Tibial nerve (tissue), 4 donors: ENCODE data around the gene RGS16. TPM values are rescaled to one million over a fixed set of nuclear protein-coding genes. Genes with fewer than 3 reads are reported as not detected.

ENCODE experiments used
- DNase-seq, 2 donors: peaks; one replicate each; pipeline ENCODE4 v3.0.0-alpha.2; 2019; ENCODE audit warnings: low spot score in 2 of 2
- H3K27ac ChIP-seq, 4 donors: fragments of 200-600 bp; sonication (generic) in 3 of 4; one replicate each; pipeline ENCODE4 v1.5.1; 2017 to 2019; ENCODE audit warnings: mild to moderate bottlenecking in 1 of 4
- H3K27me3 ChIP-seq, 2 donors: fragments of 200-600 bp; sonication (generic) in 1 of 2; one replicate each; pipeline versions ENCODE4 v1.5.1 to v1.6.0; 2017 to 2019
- H3K36me3 ChIP-seq, 3 donors: fragments of 200-600 bp; sonication (generic); one replicate each; pipeline ENCODE4 v1.5.1; 2018 to 2019
- H3K4me1 ChIP-seq, 4 donors: fragments of 200-600 bp; sonication (generic) in 3 of 4; one replicate each; pipeline ENCODE4 v1.5.1; 2017 to 2019
- H3K4me3 ChIP-seq, 4 donors: fragments of 200-600 bp; sonication (generic) in 3 of 4; one replicate each; pipeline ENCODE4 v1.5.1; 2017 to 2019; ENCODE audit warnings: mild to moderate bottlenecking in 1 of 4, moderate library complexity in 1 of 4
- H3K9me3 ChIP-seq, 4 donors: fragments of 200-600 bp; sonication (generic) in 3 of 4; one replicate each; pipeline ENCODE4 v1.5.1; 2017 to 2019
- EP300 ChIP-seq, 2 donors: sonication (generic); formaldehyde crosslinking; IDR thresholded peaks; one replicate each; pipeline ENCODE4 v1.6.1; 2017; ENCODE audit warnings: antibody characterized with exemption in 2 of 2, mild to moderate bottlenecking in 1 of 2
- POLR2A ChIP-seq, 2 donors: fragments of 450-650 bp; IDR thresholded peaks; one replicate each; pipeline ENCODE4 v1.6.1; 2017; ENCODE audit warnings: antibody characterized with exemption in 2 of 2, mild to moderate bottlenecking in 2 of 2, moderate library complexity in 2 of 2
- WGBS, 2 donors: methylation state at CpG; one replicate each; pipeline ENCODE4 v1.1.5; 2018; 5-methylcytosine and 5-hydroxymethylcytosine counted together
- total RNA-seq, 4 donors: library from RNA; depleted of rRNA; stranded (reverse); fragments of >200 nt; gene quantifications; one replicate each; pipeline ENCODE4 v1.1.0, GENCODE V29; 2016
- TF ChIP-seq, protein P1 (sequence below), 5 experiments: fragments of 200-600 bp in 3 of 5; fragments of 450-650 bp in 2 of 5; sonication (generic) in 3 of 5; IDR thresholded peaks; one replicate each; pipeline ENCODE4 v1.5.1; 2016 to 2019; ENCODE audit warnings: antibody characterized with exemption in 5 of 5, mild to moderate bottlenecking in 3 of 5, moderate library complexity in 2 of 5

The RGS16 gene
- total RNA-seq, 4 donors from 2014 or later, result 0.78 to 2.1 (median 1.2) TPM

DNA sequence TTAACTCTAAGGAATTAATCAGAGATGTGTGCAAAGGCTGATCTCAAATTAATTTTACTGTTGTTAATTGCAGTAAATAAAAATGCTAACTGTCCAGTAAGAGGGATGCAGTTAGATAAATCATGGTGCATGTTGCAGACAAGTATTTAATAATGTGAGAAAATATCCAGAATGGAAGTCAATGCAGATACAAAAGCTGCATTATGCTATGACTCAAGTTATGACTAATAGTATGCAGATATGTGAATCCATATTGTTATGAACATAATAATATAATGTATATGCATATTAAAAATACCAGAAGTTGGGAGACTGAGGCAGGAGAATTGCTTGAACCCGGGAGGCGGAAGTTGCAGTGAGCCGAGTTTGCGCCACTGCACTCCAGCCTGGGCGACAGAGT is 36.6 kb downstream of the RGS16 start:
- no peak overlapping the region for H3K27ac ChIP-seq
- H3K36me3 ChIP-seq, result peaks cover 0 to 4% (median 0%) of the 10 kb centered on the region in 3 donors
- H3K4me1 ChIP-seq, result no peaks in the 10 kb centered on the region
- no peak for DNase-seq
- H3K4me3 ChIP-seq, result no peak overlapping the region
- WGBS, 2 donors, result 90 to 91% methylated on average over 5 of the region's 5 CpGs
- TF ChIP-seq POLR2A (IDR thresholded peaks at IDR 0.05), result no peak
- TF ChIP-seq, protein P1, sequence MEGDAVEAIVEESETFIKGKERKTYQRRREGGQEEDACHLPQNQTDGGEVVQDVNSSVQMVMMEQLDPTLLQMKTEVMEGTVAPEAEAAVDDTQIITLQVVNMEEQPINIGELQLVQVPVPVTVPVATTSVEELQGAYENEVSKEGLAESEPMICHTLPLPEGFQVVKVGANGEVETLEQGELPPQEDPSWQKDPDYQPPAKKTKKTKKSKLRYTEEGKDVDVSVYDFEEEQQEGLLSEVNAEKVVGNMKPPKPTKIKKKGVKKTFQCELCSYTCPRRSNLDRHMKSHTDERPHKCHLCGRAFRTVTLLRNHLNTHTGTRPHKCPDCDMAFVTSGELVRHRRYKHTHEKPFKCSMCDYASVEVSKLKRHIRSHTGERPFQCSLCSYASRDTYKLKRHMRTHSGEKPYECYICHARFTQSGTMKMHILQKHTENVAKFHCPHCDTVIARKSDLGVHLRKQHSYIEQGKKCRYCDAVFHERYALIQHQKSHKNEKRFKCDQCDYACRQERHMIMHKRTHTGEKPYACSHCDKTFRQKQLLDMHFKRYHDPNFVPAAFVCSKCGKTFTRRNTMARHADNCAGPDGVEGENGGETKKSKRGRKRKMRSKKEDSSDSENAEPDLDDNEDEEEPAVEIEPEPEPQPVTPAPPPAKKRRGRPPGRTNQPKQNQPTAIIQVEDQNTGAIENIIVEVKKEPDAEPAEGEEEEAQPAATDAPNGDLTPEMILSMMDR (IDR thresholded peaks at IDR 0.05), result no peak
- no peak for TF ChIP-seq EP300 (IDR thresholded peaks at IDR 0.05)
- H3K9me3 ChIP-seq, result peaks cover 0 to 2% (median 0%) of the 10 kb centered on the region in 4 donors
- no peaks in the 10 kb centered on the region for H3K27me3 ChIP-seq

DNA sequence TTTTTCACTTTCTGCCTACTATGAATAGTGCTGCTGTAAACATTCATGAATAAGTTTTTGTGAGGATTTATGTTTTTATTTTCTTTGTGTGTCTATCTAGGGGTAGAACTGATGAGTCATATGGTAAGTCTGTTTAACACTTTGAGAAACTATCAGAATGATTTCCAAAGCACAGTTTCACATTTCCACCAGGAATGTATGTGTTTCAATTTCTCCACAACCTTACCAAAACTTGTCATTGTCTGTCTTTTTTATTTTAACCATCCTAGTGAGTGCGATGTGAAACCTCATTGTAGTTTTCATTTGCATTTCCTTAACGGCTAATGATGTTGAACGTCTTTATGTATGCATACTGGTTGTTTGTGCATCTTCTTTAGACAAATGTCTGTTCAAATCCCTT is 38.7 kb downstream of the RGS16 start:
- no peaks in the 10 kb centered on the region for H3K27me3 ChIP-seq
- no peak overlapping the region for H3K4me3 ChIP-seq
- TF ChIP-seq EP300 (IDR thresholded peaks at IDR 0.05), result no peak
- TF ChIP-seq POLR2A (IDR thresholded peaks at IDR 0.05), result no peak
- TF ChIP-seq, protein P1 (IDR thresholded peaks at IDR 0.05), result no peak
- WGBS, 2 donors, result 74 to 92% methylated on average over 3 of the region's 3 CpGs
- no peaks in the 10 kb centered on the region for H3K4me1 ChIP-seq
- H3K36me3 ChIP-seq, result no peaks in the 10 kb centered on the region
- DNase-seq, result no peak
- no peak overlapping the region for H3K27ac ChIP-seq
- H3K9me3 ChIP-seq, result peaks cover 0 to 2% (median 0%) of the 10 kb centered on the region in 4 donors

DNA sequence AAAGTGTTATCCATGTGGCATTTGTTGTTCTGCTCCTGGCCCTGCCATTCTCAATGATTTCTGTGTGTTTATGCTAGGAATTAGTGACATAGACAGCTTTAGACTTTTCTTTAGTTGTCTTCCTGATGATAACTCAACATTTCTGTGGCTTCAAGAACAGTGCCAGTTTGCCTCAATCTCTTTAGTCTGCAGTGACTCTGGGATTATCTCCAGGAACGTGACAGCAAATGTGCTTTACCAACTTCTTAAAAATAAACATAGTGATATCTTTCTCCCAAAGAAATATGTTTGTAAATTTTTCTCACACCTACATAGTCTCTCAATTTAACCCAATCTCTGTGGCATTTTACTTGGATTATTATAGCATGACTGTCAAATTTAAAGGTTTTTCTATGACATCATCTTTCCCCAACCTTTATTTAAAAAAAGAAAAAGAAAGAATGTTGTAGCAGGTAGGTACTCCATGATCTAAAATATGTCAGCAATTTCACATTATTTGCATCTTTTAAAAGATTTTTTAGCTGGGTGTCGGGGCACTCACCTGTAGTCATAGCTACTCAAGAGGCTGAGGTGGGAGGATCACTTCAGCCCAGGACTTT is 39.7 kb downstream of the RGS16 start:
- no peaks in the 10 kb centered on the region for H3K27me3 ChIP-seq
- DNase-seq, result no peak
- no peaks in the 10 kb centered on the region for H3K36me3 ChIP-seq
- peaks cover 0 to 2% (median 0%) of the 10 kb centered on the region in 4 donors for H3K9me3 ChIP-seq
- WGBS, 2 donors, result 83 to 90% methylated on average over 2 of the region's 2 CpGs
- no peak overlapping the region for H3K27ac ChIP-seq
- no peak overlapping the region for H3K4me3 ChIP-seq
- H3K4me1 ChIP-seq, result no peaks in the 10 kb centered on the region
- TF ChIP-seq, protein P1 (IDR thresholded peaks at IDR 0.05), result no peak
- TF ChIP-seq POLR2A (IDR thresholded peaks at IDR 0.05) (no peak), EP300 (IDR thresholded peaks at IDR 0.05) (no peak)

DNA sequence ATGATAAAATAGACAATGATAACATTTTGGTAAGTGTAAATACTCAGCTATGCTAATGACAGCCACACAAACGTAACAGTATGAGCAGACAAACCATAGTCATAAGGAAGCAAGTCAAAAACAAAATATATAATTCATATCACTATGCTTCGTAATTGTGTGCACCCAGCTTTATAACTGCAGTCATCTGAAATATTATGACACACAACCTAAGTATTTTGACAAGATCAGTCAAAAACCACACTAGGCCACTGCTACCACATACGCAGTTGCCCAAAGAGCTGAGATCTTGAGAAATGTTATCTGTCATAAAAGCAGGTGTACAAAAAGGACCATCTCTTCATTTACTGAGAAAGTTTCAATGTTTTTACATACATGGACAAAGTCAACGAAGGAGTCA is 41.1 kb downstream of the RGS16 start:
- 86 to 91% methylated on average over 4 of the region's 4 CpGs for WGBS, 2 donors
- H3K9me3 ChIP-seq, result peaks cover 0 to 2% (median 0%) of the 10 kb centered on the region in 4 donors
- TF ChIP-seq POLR2A (IDR thresholded peaks at IDR 0.05) (no peak), EP300 (IDR thresholded peaks at IDR 0.05) (no peak)
- TF ChIP-seq, protein P1 (IDR thresholded peaks at IDR 0.05), result no peak
- H3K36me3 ChIP-seq, result no peaks in the 10 kb centered on the region
- H3K27ac ChIP-seq, result no peak overlapping the region
- no peaks in the 10 kb centered on the region for H3K27me3 ChIP-seq
- no peak overlapping the region for H3K4me3 ChIP-seq
- DNase-seq, result no peak
- no peaks in the 10 kb centered on the region for H3K4me1 ChIP-seq

DNA sequence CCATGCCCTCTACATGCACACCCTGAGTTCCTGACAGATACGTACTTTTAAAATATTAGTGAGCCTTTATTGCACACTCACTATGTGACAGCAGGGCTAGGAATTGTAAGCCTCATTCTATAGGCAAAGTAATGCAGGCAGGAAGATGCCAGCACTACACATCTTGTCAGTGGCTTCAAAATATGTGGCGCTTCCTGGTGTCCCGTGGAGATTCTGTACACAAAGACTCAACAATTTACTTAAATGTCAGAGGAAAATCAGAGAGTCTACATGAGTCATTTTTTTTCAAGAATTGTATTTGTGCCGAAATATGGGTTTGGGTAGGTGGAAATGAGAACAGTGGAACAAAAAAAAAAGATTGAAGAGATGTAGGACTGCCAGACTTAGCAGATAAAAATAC is 42.7 kb downstream of the RGS16 start:
- H3K27me3 ChIP-seq, result no peaks in the 10 kb centered on the region
- peaks cover 0 to 2% (median 0%) of the 10 kb centered on the region in 4 donors for H3K9me3 ChIP-seq
- H3K4me1 ChIP-seq, result no peaks in the 10 kb centered on the region
- H3K27ac ChIP-seq, result no peak overlapping the region
- TF ChIP-seq POLR2A (IDR thresholded peaks at IDR 0.05), result no peak
- TF ChIP-seq EP300 (IDR thresholded peaks at IDR 0.05), result no peak
- TF ChIP-seq, protein P1 (IDR thresholded peaks at IDR 0.05), result no peak
- H3K36me3 ChIP-seq, result no peaks in the 10 kb centered on the region
- H3K4me3 ChIP-seq, result no peak overlapping the region
- 67 to 74% methylated on average over 4 of the region's 4 CpGs for WGBS, 2 donors
- DNase-seq, result no peak
